GM18507 (cell line): ENCODE measurements around the gene MSI2.

Experiments used
- DNase-seq: peaks from one replicate; pipeline ENCODE4 v3.0.0; 2011; ENCODE audit warnings: low read depth; ENCODE audit not compliant: insufficient read length; ENCODE audit errors: extremely low spot score
- FAIRE-seq: peaks from 2 replicates; lab custom pipeline; 2011; peaks lifted over from hg19 to GRCh38; lab: Jason Lieb, UNC

MSI2 gene

DNA sequence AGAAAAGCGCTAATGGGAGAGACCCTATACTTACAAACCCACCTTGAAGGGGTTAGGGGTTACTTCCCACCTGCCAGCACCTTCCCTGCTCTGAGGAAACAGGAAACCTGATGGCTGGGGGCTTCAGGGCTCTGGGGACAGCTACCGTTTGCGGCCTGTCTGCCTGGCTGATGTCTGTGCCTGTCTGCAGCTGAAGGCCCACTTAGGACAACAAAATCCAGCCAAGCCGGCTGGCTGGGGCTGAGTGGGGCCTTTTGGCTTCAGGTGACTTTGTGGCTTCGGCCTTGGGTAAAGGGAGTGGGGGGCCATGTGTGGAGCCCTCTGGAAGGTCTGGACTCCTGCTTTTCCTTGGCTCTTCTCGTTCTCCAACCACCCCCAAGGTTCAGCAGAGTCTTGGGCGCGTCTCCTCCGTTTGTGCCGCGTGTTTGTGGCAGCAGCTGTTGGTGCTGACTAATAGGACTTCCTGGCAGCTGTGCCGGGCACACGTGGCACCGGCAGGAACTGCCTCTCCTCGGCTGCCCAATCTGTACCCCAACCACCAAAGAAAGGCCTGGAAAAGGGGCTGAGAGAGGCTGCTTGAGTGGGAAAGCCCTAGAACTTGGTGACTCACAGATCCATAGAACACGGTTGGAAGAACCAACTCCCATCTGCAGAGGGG is 186.7 kb downstream of the MSI2 start:
- FAIRE-seq (no peak), DNase-seq (no peak)

DNA sequence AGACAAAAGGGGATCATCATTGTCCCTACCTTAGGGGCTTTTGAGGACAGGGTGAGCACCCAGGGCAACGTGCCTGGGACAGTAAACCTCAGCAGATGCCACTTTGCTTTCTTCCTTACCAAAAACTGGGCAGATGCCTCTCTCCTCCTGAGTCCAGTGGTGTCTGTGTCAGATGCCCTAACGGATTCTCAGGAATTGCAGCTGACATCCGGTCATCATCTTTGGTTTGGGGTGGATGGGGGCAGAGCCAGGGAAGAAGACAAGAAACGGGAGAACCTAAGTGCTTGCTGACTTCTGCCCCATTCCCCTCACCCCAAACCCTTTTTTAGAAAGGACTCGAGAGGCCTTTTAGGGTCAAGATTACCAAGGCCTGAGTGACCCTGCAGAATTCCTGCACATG is 187.5 kb downstream of the MSI2 start:
- FAIRE-seq = no peak
- no peak for DNase-seq

GRCh38 chr17:57444682-57445450 is 188.5 kb downstream of the MSI2 start:
- FAIRE-seq (no peak), DNase-seq (no peak)

DNA sequence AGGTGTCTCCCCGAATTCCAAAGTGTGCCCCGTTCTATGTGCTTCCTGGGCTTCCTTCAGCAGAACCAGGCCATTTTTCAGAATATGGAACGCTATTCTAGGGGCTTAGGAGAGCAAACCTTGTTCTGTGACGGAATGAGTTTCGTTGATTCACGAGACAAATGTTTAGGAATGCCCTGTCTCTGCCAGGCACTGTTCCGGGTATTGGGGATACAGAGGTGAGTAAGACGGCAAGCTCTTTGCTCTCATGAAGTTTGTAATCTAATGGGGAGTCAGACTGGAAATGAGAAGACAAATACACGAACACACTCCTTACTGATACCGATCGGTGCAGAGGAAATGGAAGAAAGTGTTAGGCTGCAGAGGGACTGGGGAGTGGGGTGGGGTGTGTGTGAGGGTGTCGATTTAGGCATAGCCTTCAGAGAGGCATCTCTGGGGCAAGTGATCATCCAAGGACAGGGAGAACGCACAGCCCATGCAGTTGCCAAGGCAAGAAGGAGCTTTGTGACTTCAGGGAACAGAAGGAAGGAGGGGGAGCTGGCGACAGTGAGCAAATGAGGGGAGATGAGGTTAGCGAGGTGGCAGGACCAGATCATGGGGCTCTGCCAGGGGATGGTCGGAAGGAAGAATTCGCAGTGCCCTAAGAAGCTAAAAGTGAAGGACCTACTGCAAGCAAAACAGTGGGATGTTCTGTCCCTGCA is 189.6 kb downstream of the MSI2 start:
- DNase-seq (no peak), FAIRE-seq (no peak)

GRCh38 chr17:57447357-57447989 is 191.2 kb downstream of the MSI2 start:
- DNase-seq = no peak
- FAIRE-seq = no peak

DNA sequence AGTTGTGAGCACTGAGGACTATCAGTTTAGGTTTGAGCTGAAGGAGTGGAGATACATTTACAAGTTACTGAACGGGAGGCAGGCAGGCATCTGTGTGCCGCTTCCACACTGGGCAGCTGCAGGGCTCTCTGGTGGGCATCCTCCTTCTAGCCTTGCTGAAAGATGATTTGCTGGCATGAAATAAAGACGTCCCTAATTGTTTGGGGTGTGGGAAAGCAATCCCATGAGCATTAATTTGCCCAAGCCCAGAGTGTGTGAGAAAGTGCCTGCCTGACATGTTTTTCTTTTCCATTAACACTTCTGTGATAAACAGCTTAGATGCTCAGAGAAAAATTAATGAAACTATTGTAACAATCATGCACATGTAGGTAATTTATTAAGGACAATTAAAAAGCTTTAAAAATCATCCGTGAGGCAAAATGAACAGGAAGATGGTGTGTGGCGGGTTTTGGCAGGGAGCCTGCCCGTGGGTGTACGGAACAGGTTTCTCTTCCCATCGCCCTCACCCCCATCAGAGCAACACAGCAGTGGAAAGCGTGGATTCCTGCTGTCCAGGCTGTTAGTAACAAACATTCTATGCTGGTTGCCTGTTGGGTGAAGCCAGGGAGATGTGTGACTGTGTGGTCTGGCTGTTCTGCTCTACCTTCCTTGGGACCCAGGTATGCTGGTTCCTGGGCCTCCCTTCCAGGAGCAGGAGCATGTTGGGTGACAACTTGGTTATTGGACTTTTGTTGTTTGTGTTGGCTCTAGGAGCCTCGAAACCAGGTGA is 191.9 kb downstream of the MSI2 start:
- DNase-seq (no peak), FAIRE-seq (no peak)

DNA sequence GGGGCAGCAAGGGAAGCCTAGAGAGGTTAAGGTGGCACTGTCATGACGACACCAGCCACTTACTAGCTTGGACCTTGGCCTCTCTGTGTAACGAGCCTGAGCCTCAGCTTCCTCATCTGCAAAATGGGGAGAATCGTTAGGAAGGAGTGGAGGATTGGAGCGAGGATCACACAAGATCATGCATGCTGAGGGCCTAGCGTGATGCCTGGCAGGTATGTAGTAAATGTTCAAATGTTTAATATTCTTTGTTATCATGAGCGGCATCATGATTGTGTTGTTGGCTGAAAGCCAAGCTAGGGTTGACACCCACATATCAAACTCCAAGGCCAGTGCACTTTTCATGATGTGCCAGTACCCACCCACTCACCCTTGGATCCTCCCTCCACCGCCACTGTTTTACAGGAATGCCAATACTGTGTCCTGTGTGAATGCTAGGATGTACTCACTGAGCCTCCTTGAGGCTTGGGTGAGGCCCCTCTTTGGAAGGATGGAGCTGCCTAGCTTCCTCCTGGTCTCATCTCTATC is 192.5 kb downstream of the MSI2 start:
- no peak for FAIRE-seq
- DNase-seq = no peak

- no peak for DNase-seq
- FAIRE-seq = no peak
Measured at GRCh38 chr17:57451191-57451590, 194.9 kb downstream of the MSI2 start.

GRCh38 chr17:57451643-57452042 is 195.3 kb downstream of the MSI2 start:
- DNase-seq (no peak), FAIRE-seq (no peak)

DNA sequence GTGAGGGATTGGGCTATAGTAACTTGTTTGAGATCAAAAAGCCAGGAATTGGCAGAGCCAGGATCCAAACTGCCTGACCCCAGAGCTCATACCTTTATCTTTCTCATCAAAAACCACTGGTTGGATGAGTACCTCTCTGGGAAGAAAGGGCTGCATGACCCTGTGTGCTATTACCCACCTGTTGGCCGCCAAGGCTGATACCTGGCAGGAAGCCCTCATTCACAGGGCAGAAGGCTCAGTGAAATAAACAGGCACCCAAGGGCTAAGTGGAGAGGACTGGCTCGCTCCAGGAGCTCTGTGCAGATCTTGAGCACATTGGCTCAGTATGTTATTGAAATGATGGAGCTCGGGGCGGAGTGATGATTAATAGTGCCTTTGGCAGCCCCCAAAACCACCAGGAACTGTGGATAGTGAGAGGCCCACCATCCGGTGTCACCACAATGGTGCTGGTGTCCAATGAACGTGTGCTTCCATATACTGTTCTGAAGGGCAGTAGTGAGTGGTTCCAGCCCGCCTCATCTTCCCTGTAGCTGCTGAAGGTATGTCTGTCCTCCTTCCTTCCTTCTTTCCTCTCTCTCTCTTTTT is 197.6 kb downstream of the MSI2 start:
- FAIRE-seq = no peak

GRCh38 chr17:57454729-57455062 is 198.4 kb downstream of the MSI2 start:
- no peak for FAIRE-seq
- no peak for DNase-seq

More for the DNA sequence above, 197.6 kb downstream of the MSI2 start:
- DNase-seq = no peak

DNA sequence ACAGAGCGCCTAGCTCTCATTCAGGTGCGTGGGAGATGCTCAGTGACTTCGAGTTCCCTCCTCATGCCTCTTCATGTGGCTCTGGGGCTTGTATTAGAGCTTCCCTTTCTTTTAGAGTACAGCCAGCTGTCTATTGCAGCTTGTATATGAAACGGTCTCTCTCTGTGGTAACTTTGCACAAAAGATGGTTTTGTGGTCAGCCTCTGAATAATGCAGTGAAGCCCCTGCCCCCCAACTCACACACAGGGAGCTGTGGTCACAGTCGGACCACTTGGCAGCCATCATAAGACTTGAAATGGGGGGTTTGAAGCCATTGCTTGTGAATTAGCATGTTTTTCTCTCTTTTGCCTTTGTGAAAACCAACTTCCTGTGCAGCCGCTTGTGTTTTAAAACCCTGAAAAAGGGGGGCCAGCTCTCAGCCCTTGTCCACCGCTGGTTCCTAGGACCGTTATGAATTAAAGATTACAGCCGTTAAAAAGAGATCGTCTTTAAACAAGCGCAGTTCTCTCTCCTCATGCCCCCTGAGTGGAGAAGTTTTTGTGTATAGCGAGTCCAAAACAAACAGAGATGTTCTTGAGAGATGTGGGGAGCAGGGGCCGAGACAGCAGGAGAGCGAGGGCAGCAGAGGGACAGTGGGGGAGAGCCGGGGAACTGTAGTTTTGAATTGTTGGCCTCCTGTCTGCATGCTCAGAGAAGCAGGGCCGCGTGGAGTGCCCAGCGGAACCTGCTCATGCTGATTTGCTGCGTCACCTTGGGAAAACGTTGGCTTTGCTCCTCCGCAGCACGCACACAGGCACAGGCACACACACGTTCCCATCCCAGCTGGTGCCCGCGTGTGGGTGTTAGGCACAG is 199.0 kb downstream of the MSI2 start:
- DNase-seq (no peak), FAIRE-seq (peak; percentile 76)

DNA sequence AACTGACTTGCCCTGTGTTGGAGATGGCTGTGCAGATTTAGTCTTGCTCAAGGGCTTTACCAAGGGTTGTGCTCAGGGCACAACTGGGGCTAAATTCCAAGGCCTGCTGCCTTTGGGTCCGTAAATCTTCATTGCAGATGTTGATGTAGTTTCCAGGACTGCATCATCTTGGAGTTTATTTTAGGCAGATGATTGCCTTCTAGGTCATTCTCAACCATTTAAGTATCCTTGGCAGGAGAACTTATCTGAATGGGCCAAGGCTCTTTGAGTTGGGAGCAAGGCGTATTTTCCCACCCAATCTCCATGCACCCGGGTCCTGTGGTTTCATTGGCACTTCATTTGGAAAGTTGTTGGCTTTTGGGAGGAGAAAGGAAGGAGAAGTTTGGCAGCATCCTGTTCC is 200.3 kb downstream of the MSI2 start:
- FAIRE-seq (no peak), DNase-seq (no peak)

DNA sequence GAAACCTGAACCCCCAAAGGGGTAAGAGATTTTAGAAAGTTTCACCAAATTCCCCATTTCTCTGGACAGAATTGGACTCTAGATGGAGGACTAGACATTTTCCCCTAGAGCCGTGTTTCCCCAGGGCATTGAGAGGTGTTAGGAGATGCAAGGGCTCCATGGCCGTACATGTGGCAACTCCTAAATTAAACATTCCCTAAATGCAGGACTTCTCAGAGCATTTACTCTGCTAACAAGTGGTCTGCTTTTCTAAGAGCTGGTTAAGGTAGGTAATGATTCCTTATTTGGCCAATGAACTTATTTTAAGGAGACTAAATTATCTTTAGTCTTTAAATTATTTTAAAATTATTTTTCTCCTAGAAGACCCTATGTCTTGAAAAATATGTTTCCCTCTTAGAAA is 200.9 kb downstream of the MSI2 start:
- no peak for FAIRE-seq
- no peak for DNase-seq

- FAIRE-seq (no peak), DNase-seq (no peak)
Measured at GRCh38 chr17:57458718-57459285, 202.5 kb downstream of the MSI2 start.

DNA sequence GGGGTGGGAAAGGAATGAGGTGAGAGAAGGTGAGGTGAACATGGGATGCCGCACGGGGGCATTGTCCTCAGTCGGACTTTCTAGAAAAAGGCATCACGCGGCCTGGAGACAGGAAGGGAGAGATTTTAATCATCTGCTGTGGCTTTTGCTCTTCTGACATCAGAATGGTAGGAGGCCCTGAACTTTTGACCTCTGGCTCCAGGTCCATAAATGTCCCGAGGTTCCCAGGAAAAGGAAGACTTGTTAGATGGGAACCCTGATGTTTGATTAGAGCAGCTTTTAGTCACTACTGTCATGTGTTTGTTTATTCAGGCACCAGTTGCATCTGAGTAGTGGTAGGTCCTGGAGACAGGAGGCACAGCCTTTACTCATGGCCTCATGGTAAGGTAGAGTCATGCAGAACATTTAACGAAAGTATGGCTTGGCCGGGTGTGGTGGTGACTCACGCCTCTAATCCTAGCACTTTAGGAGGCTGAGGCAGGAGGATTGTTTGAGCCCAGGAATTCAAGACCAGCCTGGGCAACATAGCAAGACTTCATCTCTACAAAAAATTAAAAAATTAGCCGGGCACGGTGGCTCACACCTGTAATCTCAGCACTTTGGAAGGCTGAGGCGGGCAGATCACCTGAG is 203.1 kb downstream of the MSI2 start:
- DNase-seq = no peak
- FAIRE-seq = peak; percentile 74

DNA sequence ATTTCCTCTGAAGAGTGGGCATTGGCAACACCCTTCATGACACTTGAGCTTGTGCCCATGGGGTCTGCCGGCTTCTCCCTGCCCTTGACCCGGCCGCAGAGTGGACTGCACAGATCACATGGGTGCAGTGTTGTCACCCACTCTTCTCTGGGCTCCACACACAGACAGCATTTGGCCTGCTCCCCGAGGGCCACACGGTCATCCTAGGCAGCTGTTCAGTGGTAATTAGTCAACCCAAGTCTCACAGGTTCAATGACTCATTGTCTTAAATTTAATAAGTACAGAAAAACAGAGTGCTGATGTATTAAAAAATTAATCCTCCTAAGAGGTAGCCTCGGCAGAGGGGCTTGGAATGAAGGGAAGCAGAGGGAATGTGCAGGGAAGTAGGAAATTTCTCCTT is 204.8 kb downstream of the MSI2 start:
- peak; percentile 55 for FAIRE-seq
- no peak for DNase-seq
